Left ventricle myocardium inferior (tissue), 1 donor: ENCODE data around the gene IQCE. TPM values are rescaled to one million over a fixed set of nuclear protein-coding genes. Genes with fewer than 3 reads are reported as not detected.

ENCODE experiments used
- DNase-seq: peaks from one replicate; pipeline ENCODE4 v3.0.0-alpha.2; 2020
- H3K27ac ChIP-seq: fragments of 200-600 bp; replicated peaks from 2 replicates; pipeline ENCODE4 v1.8.0; 2021
- H3K27me3 ChIP-seq: fragments of 200-600 bp; 2 replicates; pipeline ENCODE4 v1.8.0; 2021; ENCODE audit warnings: low read depth
- H3K36me3 ChIP-seq: fragments of 200-600 bp; 2 replicates; pipeline ENCODE4 v1.8.0; 2021
- H3K4me1 ChIP-seq: fragments of 200-600 bp; 2 replicates; pipeline ENCODE4 v1.8.0; 2021
- H3K4me3 ChIP-seq: fragments of 200-600 bp; 2 replicates; pipeline ENCODE4 v1.8.0; 2021; ENCODE audit warnings: mild to moderate bottlenecking, moderate library complexity
- H3K9me3 ChIP-seq: fragments of 200-600 bp; replicated peaks from 2 replicates; pipeline ENCODE4 v1.8.0; 2021
- CTCF ChIP-seq: fragments of 200-600 bp; IDR thresholded peaks from 2 replicates; pipeline ENCODE4 v1.8.0; 2021; ENCODE audit warnings: antibody characterized with exemption, mild to moderate bottlenecking, borderline replicate concordance
- intact Hi-C: fragments of 100-400 bp; cut with micrococcal nuclease; formaldehyde crosslinking; loops from one replicate; pipeline ENCODE4 v1.11.0; 2022
- total RNA-seq: library from RNA; stranded (reverse); fragmentation: NEBNext Ultra II Directional; extraction: Animal tissue kit (Norgen Biotek cat#: 25700); gene quantifications from one replicate; pipeline ENCODE4 v1.2.1, GENCODE V29; 2021
- donor health status: DM: no; HTN: yes; CAD: no; lungs with severe emphysema.

Gene IQCE
- total RNA-seq, 1 donor from 2014 or later: 11.5 TPM

- DNase-seq: no peak
- Histone ChIP-seq H3K36me3 (no peaks in the 10 kb centered on the region), H3K9me3 (no peaks in the 10 kb centered on the region), H3K4me3 (no peak overlapping the region), H3K4me1 (peaks cover 60% of the 10 kb centered on the region), H3K27me3 (no peaks in the 10 kb centered on the region), H3K27ac (no peak overlapping the region)
- no peak for TF ChIP-seq CTCF
- intact Hi-C loops: no loop called here
These were observed 51.7 kb downstream of the IQCE start for GRCh38 chr7:2610466-2610865.

GRCh38 chr7:2610898-2611297, 52.1 kb downstream of the IQCE start:
- H3K27me3 ChIP-seq: no peaks in the 10 kb centered on the region
- peaks cover 56% of the 10 kb centered on the region for H3K4me1 ChIP-seq
- intact Hi-C loops: no loop called here
- H3K27ac ChIP-seq: no peak overlapping the region
- no peaks in the 10 kb centered on the region for H3K9me3 ChIP-seq
- no peak for TF ChIP-seq CTCF
- H3K36me3 ChIP-seq: no peaks in the 10 kb centered on the region
- H3K4me3 ChIP-seq: no peak overlapping the region
- no peak for DNase-seq

- no peak for DNase-seq
- no peaks in the 10 kb centered on the region for H3K27me3 ChIP-seq
- no peak for TF ChIP-seq CTCF
- H3K36me3 ChIP-seq: no peaks in the 10 kb centered on the region
- no peak overlapping the region for H3K27ac ChIP-seq
- no peaks in the 10 kb centered on the region for H3K9me3 ChIP-seq
- intact Hi-C loops: no loop called here
- H3K4me1 ChIP-seq: peaks cover 51% of the 10 kb centered on the region
- H3K4me3 ChIP-seq: no peak overlapping the region
These were observed 52.6 kb downstream of the IQCE start for GRCh38 chr7:2611401-2611800.

- TF ChIP-seq CTCF: no peak
- no peaks in the 10 kb centered on the region for H3K9me3 ChIP-seq
- H3K36me3 ChIP-seq: no peaks in the 10 kb centered on the region
- no peaks in the 10 kb centered on the region for H3K27me3 ChIP-seq
- no peak overlapping the region for H3K4me3 ChIP-seq
- peaks cover 49% of the 10 kb centered on the region for H3K4me1 ChIP-seq
- intact Hi-C loops: no loop called here
- no peak for DNase-seq
- H3K27ac ChIP-seq: no peak overlapping the region
These were observed 53.1 kb downstream of the IQCE start for GRCh38 chr7:2611922-2612321.

GRCh38 chr7:2612445-2613097, 53.8 kb downstream of the IQCE start:
- intact Hi-C loops: no loop called here
- H3K27ac ChIP-seq: peak overlapping the region; percentile 86
- no peaks in the 10 kb centered on the region for H3K27me3 ChIP-seq
- H3K4me3 ChIP-seq: no peak overlapping the region
- H3K4me1 ChIP-seq: peaks cover 50% of the 10 kb centered on the region
- no peaks in the 10 kb centered on the region for H3K36me3 ChIP-seq
- no peaks in the 10 kb centered on the region for H3K9me3 ChIP-seq
- no peak for TF ChIP-seq CTCF
- no peak for DNase-seq
